GM12878 (cell line): ENCODE results near the gene GAL3ST2. TPM values are rescaled to one million over a fixed set of nuclear protein-coding genes. Genes with fewer than 3 reads are reported as not detected.
A peak's percentile ranks its signal among the peaks of the same experiment; 100 is the strongest.

Experiments used
- ASH2L ChIP-seq: fragments of 300-600, 200-600 bp; sonication (generic); IDR thresholded peaks from 2 replicates; pipeline ENCODE4 v1.6.1; 2017; ENCODE audit warnings: low read depth, mild to moderate bottlenecking, borderline replicate concordance
- BCL11A ChIP-seq: IDR thresholded peaks from 2 replicates; pipeline ENCODE4 v1.6.1; 2011; ENCODE audit warnings: low read depth, low read length
- CHD4 ChIP-seq: fragments of 200-600 bp; sonication (generic); IDR thresholded peaks from 2 replicates; pipeline ENCODE4 v1.6.1; 2016; ENCODE audit warnings: mild to moderate bottlenecking
- CREB1 ChIP-seq: IDR thresholded peaks from 2 replicates; pipeline ENCODE4 v1.6.1; 2012; ENCODE audit warnings: low read depth, mild to moderate bottlenecking, inconsistent platforms
- IKZF1 ChIP-seq: fragments of 450-650 bp; conservative IDR thresholded peaks from 2 replicates; pipeline ENCODE4 v1.6.1; 2017; ENCODE audit warnings: antibody characterized with exemption, mild to moderate bottlenecking
- MYC ChIP-seq: IDR thresholded peaks from 2 replicates; pipeline ENCODE4 v1.6.1; 2011; ENCODE audit warnings: mild to moderate bottlenecking, low read length, moderate library complexity, inconsistent platforms; ENCODE audit not compliant: insufficient read depth, insufficient replicate concordance, insufficient read length, severe bottlenecking
- POLR2AphosphoS5 ChIP-seq: IDR thresholded peaks from 2 replicates; pipeline ENCODE4 v1.6.1; 2011; ENCODE audit warnings: mild to moderate bottlenecking, low read length, inconsistent platforms
- RCOR1 ChIP-seq: conservative IDR thresholded peaks from 2 replicates; pipeline ENCODE4 v1.6.1; 2012; ENCODE audit warnings: low read depth, low read length, improper control_type of control experiment
- RFX5 ChIP-seq: IDR thresholded peaks from 2 replicates; pipeline ENCODE4 v1.6.1; 2011; ENCODE audit warnings: low read depth, low read length, improper control_type of control experiment
- SMAD1 ChIP-seq: fragments of 450-650 bp; IDR thresholded peaks from 2 replicates; pipeline ENCODE4 v1.6.1; 2018; ENCODE audit warnings: mild to moderate bottlenecking, low read depth; ENCODE audit not compliant: partially characterized antibody
- SRF ChIP-seq, 2 experiments: IDR thresholded peaks; 2 replicates each; pipeline ENCODE4 v1.6.1; 2011; ENCODE audit warnings: low read depth in 2 of 2, low read length in 2 of 2, mild to moderate bottlenecking in 1 of 2, moderate library complexity in 1 of 2
- STAT3 ChIP-seq: IDR thresholded peaks from 2 replicates; pipeline ENCODE4 v1.6.1; 2011; ENCODE audit warnings: low read depth, low read length, improper control_type of control experiment
- TBL1XR1 ChIP-seq: IDR thresholded peaks from 2 replicates; pipeline ENCODE4 v1.6.1; 2012; ENCODE audit warnings: low read depth, low read length, improper control_type of control experiment
- polyA plus RNA-seq, 11 experiments: library from polyadenylated mRNA; depleted of rRNA in 4 of 11; unstranded in 6 of 11; stranded (reverse) in 5 of 11; fragments of >200 nt; fragmentation: Nextera tagmentation in 4 of 11; fragmentation: Illumina TruSeq in 1 of 11; extraction: Ambion mirVana in 4 of 11; extraction: Trizol in 1 of 11; gene quantifications; 1 replicate in 1 of 11; 2 replicates in 10 of 11; pipeline versions ENCODE4 v1.2.1 to v1.2.3, GENCODE V29; 2011 to 2016; ENCODE audit warnings: inconsistent platforms in 2 of 11, missing spikeins in 2 of 11, low read depth in 1 of 11
- total RNA-seq, 4 experiments: library from RNA; depleted of rRNA in 3 of 4; stranded (reverse); fragments of >200 nt in 3 of 4; fragmentation: Illumina TruSeq in 1 of 4; extraction: Trizol in 1 of 4; gene quantifications; 2 replicates each; pipeline versions ENCODE4 v1.2.1 to v1.2.3, GENCODE V29; 2013 to 2021
- TF ChIP-seq, protein P1 (sequence below): fragments of 450-650 bp; IDR thresholded peaks from 2 replicates; pipeline ENCODE4 v1.6.1; 2018; ENCODE audit warnings: mild to moderate bottlenecking, low read depth, moderate library complexity; ENCODE audit not compliant: partially characterized antibody
- TF ChIP-seq, protein P2 (sequence below): fragments of 450-650 bp; formaldehyde crosslinking; IDR thresholded peaks from 2 replicates; pipeline ENCODE4 v1.5.0; 2022; ENCODE audit warnings: mild to moderate bottlenecking, missing genetic modification characterization
- TF ChIP-seq, protein P3 (sequence below): fragments of 450-650 bp; IDR thresholded peaks from 2 replicates; pipeline ENCODE4 v1.6.1; 2016; ENCODE audit warnings: mild to moderate bottlenecking
- TF ChIP-seq, protein P4 (sequence below): IDR thresholded peaks from 2 replicates; pipeline ENCODE4 v1.6.1; 2012; ENCODE audit warnings: low read depth, low read length, improper control_type of control experiment
- TF ChIP-seq, protein P5 (sequence below): fragments of 450-650 bp; IDR thresholded peaks from 2 replicates; pipeline ENCODE4 v1.6.1; 2017; ENCODE audit warnings: mild to moderate bottlenecking, moderate library complexity

The GAL3ST2 gene
- total and polyA plus RNA-seq, 10 of the 15 experiments (the other 5 are each of a cell fraction or from before 2014, with no cell fraction given): 0.09 to 0.36 (median 0.11) TPM; not detected in 7

DNA sequence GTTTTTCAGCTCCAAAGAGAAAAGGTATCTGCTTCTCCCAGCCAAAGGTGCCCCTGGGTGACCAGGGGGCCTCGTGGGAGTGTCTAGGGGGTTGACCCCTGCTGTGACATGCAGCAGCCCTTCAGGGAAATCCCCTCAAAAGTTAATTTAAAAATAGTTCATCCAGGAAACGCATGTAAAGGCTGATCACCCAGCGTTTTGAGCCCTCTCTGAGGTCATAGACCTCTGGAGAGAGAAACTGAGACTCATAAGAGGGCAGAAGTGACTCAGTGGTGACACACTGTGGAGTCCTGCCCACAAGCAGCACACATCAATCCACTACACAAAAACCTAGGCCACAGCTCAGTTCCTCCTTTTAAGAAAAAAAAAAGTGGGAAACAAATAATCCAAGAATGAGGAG lies 11.9 kb downstream of the GAL3ST2 start (continued):
- peak; percentile 41; the same call in 1 of the 2 replicates for TF ChIP-seq BCL11A
- TF ChIP-seq IKZF1: peak; percentile 38
- TF ChIP-seq TBL1XR1: no peak
- no peak for TF ChIP-seq SMAD1
- TF ChIP-seq, protein P1, sequence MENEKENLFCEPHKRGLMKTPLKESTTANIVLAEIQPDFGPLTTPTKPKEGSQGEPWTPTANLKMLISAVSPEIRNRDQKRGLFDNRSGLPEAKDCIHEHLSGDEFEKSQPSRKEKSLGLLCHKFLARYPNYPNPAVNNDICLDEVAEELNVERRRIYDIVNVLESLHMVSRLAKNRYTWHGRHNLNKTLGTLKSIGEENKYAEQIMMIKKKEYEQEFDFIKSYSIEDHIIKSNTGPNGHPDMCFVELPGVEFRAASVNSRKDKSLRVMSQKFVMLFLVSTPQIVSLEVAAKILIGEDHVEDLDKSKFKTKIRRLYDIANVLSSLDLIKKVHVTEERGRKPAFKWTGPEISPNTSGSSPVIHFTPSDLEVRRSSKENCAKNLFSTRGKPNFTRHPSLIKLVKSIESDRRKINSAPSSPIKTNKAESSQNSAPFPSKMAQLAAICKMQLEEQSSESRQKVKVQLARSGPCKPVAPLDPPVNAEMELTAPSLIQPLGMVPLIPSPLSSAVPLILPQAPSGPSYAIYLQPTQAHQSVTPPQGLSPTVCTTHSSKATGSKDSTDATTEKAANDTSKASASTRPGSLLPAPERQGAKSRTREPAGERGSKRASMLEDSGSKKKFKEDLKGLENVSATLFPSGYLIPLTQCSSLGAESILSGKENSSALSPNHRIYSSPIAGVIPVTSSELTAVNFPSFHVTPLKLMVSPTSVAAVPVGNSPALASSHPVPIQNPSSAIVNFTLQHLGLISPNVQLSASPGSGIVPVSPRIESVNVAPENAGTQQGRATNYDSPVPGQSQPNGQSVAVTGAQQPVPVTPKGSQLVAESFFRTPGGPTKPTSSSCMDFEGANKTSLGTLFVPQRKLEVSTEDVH: no peak
- TF ChIP-seq CHD4: no peak
- no peak for TF ChIP-seq RFX5
- TF ChIP-seq STAT3: no peak
- no peak for TF ChIP-seq MYC
- 0 out of 4 replicates have a peak, but pooled peaks of 1 of the 2 experiments have one; percentile 2 for TF ChIP-seq SRF (IDR thresholded peaks at IDR 0.05; ENCODE audit: low read depth in 2 of 2, low read length in 2 of 2)
- TF ChIP-seq, protein P2, sequence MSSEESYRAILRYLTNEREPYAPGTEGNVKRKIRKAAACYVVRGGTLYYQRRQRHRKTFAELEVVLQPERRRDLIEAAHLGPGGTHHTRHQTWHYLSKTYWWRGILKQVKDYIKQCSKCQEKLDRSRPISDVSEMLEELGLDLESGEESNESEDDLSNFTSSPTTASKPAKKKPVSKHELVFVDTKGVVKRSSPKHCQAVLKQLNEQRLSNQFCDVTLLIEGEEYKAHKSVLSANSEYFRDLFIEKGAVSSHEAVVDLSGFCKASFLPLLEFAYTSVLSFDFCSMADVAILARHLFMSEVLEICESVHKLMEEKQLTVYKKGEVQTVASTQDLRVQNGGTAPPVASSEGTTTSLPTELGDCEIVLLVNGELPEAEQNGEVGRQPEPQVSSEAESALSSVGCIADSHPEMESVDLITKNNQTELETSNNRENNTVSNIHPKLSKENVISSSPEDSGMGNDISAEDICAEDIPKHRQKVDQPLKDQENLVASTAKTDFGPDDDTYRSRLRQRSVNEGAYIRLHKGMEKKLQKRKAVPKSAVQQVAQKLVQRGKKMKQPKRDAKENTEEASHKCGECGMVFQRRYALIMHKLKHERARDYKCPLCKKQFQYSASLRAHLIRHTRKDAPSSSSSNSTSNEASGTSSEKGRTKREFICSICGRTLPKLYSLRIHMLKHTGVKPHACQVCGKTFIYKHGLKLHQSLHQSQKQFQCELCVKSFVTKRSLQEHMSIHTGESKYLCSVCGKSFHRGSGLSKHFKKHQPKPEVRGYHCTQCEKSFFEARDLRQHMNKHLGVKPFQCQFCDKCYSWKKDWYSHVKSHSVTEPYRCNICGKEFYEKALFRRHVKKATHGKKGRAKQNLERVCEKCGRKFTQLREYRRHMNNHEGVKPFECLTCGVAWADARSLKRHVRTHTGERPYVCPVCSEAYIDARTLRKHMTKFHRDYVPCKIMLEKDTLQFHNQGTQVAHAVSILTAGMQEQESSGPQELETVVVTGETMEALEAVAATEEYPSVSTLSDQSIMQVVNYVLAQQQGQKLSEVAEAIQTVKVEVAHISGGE (CRISPR knock-in tag): no peak
- TF ChIP-seq CREB1: peak; percentile 94
- TF ChIP-seq, protein P3, sequence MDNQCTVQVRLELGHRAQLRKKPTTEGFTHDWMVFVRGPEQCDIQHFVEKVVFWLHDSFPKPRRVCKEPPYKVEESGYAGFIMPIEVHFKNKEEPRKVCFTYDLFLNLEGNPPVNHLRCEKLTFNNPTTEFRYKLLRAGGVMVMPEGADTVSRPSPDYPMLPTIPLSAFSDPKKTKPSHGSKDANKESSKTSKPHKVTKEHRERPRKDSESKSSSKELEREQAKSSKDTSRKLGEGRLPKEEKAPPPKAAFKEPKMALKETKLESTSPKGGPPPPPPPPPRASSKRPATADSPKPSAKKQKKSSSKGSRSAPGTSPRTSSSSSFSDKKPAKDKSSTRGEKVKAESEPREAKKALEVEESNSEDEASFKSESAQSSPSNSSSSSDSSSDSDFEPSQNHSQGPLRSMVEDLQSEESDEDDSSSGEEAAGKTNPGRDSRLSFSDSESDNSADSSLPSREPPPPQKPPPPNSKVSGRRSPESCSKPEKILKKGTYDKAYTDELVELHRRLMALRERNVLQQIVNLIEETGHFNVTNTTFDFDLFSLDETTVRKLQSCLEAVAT: no peak
- TF ChIP-seq, protein P4, sequence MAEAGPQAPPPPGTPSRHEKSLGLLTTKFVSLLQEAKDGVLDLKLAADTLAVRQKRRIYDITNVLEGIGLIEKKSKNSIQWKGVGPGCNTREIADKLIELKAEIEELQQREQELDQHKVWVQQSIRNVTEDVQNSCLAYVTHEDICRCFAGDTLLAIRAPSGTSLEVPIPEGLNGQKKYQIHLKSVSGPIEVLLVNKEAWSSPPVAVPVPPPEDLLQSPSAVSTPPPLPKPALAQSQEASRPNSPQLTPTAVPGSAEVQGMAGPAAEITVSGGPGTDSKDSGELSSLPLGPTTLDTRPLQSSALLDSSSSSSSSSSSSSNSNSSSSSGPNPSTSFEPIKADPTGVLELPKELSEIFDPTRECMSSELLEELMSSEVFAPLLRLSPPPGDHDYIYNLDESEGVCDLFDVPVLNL: no peak
- TF ChIP-seq, protein P5, sequence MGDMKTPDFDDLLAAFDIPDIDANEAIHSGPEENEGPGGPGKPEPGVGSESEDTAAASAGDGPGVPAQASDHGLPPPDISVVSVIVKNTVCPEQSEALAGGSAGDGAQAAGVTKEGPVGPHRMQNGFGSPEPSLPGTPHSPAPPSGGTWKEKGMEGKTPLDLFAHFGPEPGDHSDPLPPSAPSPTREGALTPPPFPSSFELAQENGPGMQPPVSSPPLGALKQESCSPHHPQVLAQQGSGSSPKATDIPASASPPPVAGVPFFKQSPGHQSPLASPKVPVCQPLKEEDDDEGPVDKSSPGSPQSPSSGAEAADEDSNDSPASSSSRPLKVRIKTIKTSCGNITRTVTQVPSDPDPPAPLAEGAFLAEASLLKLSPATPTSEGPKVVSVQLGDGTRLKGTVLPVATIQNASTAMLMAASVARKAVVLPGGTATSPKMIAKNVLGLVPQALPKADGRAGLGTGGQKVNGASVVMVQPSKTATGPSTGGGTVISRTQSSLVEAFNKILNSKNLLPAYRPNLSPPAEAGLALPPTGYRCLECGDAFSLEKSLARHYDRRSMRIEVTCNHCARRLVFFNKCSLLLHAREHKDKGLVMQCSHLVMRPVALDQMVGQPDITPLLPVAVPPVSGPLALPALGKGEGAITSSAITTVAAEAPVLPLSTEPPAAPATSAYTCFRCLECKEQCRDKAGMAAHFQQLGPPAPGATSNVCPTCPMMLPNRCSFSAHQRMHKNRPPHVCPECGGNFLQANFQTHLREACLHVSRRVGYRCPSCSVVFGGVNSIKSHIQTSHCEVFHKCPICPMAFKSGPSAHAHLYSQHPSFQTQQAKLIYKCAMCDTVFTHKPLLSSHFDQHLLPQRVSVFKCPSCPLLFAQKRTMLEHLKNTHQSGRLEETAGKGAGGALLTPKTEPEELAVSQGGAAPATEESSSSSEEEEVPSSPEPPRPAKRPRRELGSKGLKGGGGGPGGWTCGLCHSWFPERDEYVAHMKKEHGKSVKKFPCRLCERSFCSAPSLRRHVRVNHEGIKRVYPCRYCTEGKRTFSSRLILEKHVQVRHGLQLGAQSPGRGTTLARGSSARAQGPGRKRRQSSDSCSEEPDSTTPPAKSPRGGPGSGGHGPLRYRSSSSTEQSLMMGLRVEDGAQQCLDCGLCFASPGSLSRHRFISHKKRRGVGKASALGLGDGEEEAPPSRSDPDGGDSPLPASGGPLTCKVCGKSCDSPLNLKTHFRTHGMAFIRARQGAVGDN: no peak
- TF ChIP-seq ASH2L: no peak
- no peak for TF ChIP-seq POLR2AphosphoS5
- TF ChIP-seq RCOR1: no peak
